ENCODE results near the gene NPFFR1.

- TF ChIP-seq ZNF274 (IDR thresholded peaks at IDR 0.05; ENCODE audit: low read depth, low read length): no peak
- no peak for TF ChIP-seq SUZ12 (IDR thresholded peaks at IDR 0.05; ENCODE audit: extremely low read depth, insufficient read depth, insufficient read length)
Measured at GRCh38 chr10:70247360-70247759, 36.4 kb downstream of the NPFFR1 start.
